Adrenal gland (tissue), 12 donors: Measurements from ENCODE around the gene VAMP1. TPM values are rescaled to one million over a fixed set of nuclear protein-coding genes. Genes with fewer than 3 reads are reported as not detected.

Source experiments
- DNase-seq, 7 donors: peaks; one replicate each; pipeline ENCODE4 v3.0.0-alpha.2; 2019 to 2020
- H3K27ac ChIP-seq, 5 donors: fragments of 200-600 bp; sonication (generic) in 4 of 5; 1 replicate in 3 of 5; 2 replicates in 2 of 5; pipeline versions ENCODE4 v1.5.1 to v1.8.0; 2016 to 2020; ENCODE audit warnings: mild to moderate bottlenecking in 1 of 5
- H3K27me3 ChIP-seq: fragments of 200-600 bp; 2 replicates; pipeline ENCODE4 v1.8.0; 2021
- H3K36me3 ChIP-seq, 2 donors: fragments of 200-600 bp; replicated peaks in 1 of 2; 1 replicate in 1 of 2; 2 replicates in 1 of 2; pipeline versions ENCODE4 v1.5.1 to v1.8.0; 2018 to 2022
- H3K4me1 ChIP-seq, 2 donors: fragments of 200-600 bp; replicated peaks in 1 of 2; 1 replicate in 1 of 2; 2 replicates in 1 of 2; pipeline versions ENCODE4 v1.5.1 to v1.8.0; 2018 to 2021
- H3K4me3 ChIP-seq, 4 donors: fragments of 200-600 bp; sonication (generic) in 3 of 4; one replicate each; pipeline ENCODE4 v1.5.1; 2016 to 2018
- H3K9me3 ChIP-seq, 3 donors: fragments of 200-600 bp; sonication (generic) in 1 of 3; replicated peaks in 1 of 3; 1 replicate in 2 of 3; 2 replicates in 1 of 3; pipeline versions ENCODE4 v1.5.1 to v1.8.0; 2016 to 2021
- POLR2A ChIP-seq, 2 donors: fragments of 450-650 bp; IDR thresholded peaks; one replicate each; pipeline ENCODE4 v1.6.1; 2017; ENCODE audit warnings: antibody characterized with exemption in 2 of 2, mild to moderate bottlenecking in 2 of 2, moderate library complexity in 1 of 2
- WGBS, 4 donors: extraction: QIAGEN DNeasy Blood & Tissue Kit in 2 of 4; methylation state at CpG; one replicate each; pipeline versions ENCODE4 v1.1.5 to v1.1.7; 2013 to 2017; 5-methylcytosine and 5-hydroxymethylcytosine counted together
- intact Hi-C, 2 donors: fragments of 100-400 bp; cut with DNase I; formaldehyde crosslinking; loops; one replicate each; pipeline versions ENCODE4 v1.14.1 to v1.15.0; 2022 to 2023
- polyA plus RNA-seq, 3 donors: library from polyadenylated mRNA; stranded (reverse); fragments of 200-250 nt in 2 of 3; fragments of 350-450 nt in 1 of 3; fragmentation: Illumina TruSeq in 1 of 3; extraction: RNeasy Lipid Tissue Mini Kit (QIAGEN cat#74804) in 1 of 3; gene quantifications; one replicate each; pipeline ENCODE4 v1.2.3, GENCODE V29; 2013 to 2014
- total RNA-seq, 9 donors: library from RNA; depleted of rRNA in 4 of 9; stranded (reverse); fragments of >200 nt in 4 of 9; fragments of 120-200 nt in 1 of 9; fragmentation: NEBNext Ultra II Directional in 1 of 9; extraction: Animal tissue kit (Norgen Biotek cat#: 25700) in 1 of 9; gene quantifications; one replicate each; pipeline versions ENCODE4 v1.1.0 to v1.2.4, GENCODE V29; 2013 to 2023
- TF ChIP-seq, protein P1 (sequence below), 6 experiments: fragments of 450-650 bp in 4 of 6; fragments of 200-600 bp in 2 of 6; sonication (generic) in 1 of 6; IDR thresholded peaks; 1 replicate in 5 of 6; 2 replicates in 1 of 6; pipeline versions ENCODE4 v1.5.1 to v1.8.0; 2016 to 2021; ENCODE audit warnings: antibody characterized with exemption in 6 of 6, mild to moderate bottlenecking in 2 of 6, moderate library complexity in 1 of 6
- donor health status: healthy with polysubstance abuse.
- donor health status: Bipolar disorder and iron deficiency.
- donor health status: DM: yes; HTN: yes; CAD: no.
- donor health status: DM: no; HTN: no; CAD: no.
- donor health status: DM: no; HTN: no; CAD: no.
- donor health status: DM: yes; HTN: yes; CAD: no.

The VAMP1 gene
- total and polyA plus RNA-seq, 12 donors = 2.8 to 26.7 (median 9.1) TPM

DNA sequence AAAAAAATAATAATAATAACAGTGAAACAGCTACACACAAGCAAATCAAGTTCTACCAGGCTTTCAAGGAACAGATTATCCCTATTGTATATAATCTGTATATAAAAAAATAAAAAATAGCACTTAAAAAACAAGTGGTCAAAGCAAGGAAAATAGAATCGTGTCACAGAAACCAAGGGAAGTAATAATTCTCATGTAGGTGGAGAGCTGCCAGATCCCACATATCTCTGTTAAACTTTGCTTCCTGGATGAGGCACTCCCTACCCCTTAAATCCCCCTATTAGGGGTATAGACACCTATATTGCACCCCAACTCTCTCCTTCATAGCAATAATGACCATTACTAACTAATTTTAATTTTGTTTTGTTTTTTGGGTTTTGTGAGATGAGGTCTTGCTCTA, 30.1 kb downstream of the VAMP1 start:
- DNase-seq = no peak
- Histone ChIP-seq H3K4me1 (no peaks in the 10 kb centered on the region), H3K4me3 (no peak overlapping the region), H3K27ac (no peak overlapping the region), H3K36me3 (no peaks in the 10 kb centered on the region), H3K9me3 (no peaks in the 10 kb centered on the region), H3K27me3 (no peaks in the 10 kb centered on the region)
- WGBS, 4 donors = 33 to 59% (median 39%) methylated on average over 1 of the region's 1 CpG
- TF ChIP-seq POLR2A (IDR thresholded peaks at IDR 0.05) = no peak
- TF ChIP-seq, protein P1, sequence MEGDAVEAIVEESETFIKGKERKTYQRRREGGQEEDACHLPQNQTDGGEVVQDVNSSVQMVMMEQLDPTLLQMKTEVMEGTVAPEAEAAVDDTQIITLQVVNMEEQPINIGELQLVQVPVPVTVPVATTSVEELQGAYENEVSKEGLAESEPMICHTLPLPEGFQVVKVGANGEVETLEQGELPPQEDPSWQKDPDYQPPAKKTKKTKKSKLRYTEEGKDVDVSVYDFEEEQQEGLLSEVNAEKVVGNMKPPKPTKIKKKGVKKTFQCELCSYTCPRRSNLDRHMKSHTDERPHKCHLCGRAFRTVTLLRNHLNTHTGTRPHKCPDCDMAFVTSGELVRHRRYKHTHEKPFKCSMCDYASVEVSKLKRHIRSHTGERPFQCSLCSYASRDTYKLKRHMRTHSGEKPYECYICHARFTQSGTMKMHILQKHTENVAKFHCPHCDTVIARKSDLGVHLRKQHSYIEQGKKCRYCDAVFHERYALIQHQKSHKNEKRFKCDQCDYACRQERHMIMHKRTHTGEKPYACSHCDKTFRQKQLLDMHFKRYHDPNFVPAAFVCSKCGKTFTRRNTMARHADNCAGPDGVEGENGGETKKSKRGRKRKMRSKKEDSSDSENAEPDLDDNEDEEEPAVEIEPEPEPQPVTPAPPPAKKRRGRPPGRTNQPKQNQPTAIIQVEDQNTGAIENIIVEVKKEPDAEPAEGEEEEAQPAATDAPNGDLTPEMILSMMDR (IDR thresholded peaks at IDR 0.05) = no peak
- intact Hi-C loops = no loop called here

DNA sequence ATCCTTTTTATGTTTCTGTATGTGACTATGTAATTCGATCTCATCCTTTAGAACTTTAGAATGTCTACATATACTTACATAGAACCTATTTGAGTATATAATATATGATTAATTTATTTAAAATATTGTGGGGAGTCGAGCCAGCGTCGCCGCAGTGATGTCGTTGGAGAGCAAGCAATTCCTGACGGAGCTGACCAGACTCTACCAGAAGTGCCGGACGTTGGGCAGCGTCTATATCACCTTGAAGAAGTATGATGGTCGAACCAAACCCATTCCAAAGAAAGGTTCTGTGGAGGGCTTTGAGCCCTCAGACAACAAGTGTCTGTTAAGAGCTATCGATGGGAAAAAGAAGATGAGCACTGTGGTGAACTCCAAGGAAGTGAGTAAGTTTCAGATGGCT, 32.1 kb downstream of the VAMP1 start:
- H3K27me3 ChIP-seq = no peaks in the 10 kb centered on the region
- H3K36me3 ChIP-seq = no peaks in the 10 kb centered on the region
- H3K9me3 ChIP-seq = no peaks in the 10 kb centered on the region
- no peak overlapping the region for H3K27ac ChIP-seq
- no peak overlapping the region for H3K4me3 ChIP-seq
- intact Hi-C loops = no loop called here
- peak in 1 of 7 donors; percentile 25 for DNase-seq
- WGBS, 4 donors = 88 to 92% (median 90%) methylated on average over 12 of the region's 12 CpGs
- TF ChIP-seq, protein P1 (IDR thresholded peaks at IDR 0.05) = no peak
- no peak for TF ChIP-seq POLR2A (IDR thresholded peaks at IDR 0.05)
- no peaks in the 10 kb centered on the region for H3K4me1 ChIP-seq

DNA sequence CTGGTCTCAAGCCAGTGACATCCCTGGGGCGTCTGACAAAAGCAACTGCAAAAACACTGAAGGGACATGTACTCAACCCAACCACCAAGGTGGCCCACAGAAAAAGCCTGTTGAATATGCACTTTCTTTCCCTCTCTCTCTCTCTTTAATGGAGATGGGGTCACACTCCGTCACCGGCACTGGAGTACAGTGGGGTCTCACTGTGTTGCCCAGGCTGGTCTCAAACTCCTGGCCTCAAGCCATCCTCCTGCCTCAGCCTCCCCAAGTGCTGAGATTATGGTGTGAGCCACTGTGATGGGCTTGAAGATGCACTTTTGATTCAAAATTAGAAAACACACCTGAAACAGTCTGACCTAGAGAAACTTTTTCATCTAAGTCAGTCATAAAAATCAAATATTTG, 32.9 kb downstream of the VAMP1 start:
- no peaks in the 10 kb centered on the region for H3K27me3 ChIP-seq
- H3K9me3 ChIP-seq = no peaks in the 10 kb centered on the region
- no peak overlapping the region for H3K27ac ChIP-seq
- no peaks in the 10 kb centered on the region for H3K4me1 ChIP-seq
- intact Hi-C loops = no loop called here
- H3K36me3 ChIP-seq = no peaks in the 10 kb centered on the region
- no peak for TF ChIP-seq POLR2A (IDR thresholded peaks at IDR 0.05)
- TF ChIP-seq, protein P1 (IDR thresholded peaks at IDR 0.05) = no peak
- 77 to 90% (median 86%) methylated on average over 3 of the region's 3 CpGs for WGBS, 4 donors
- no peak overlapping the region for H3K4me3 ChIP-seq
- DNase-seq = no peak

DNA sequence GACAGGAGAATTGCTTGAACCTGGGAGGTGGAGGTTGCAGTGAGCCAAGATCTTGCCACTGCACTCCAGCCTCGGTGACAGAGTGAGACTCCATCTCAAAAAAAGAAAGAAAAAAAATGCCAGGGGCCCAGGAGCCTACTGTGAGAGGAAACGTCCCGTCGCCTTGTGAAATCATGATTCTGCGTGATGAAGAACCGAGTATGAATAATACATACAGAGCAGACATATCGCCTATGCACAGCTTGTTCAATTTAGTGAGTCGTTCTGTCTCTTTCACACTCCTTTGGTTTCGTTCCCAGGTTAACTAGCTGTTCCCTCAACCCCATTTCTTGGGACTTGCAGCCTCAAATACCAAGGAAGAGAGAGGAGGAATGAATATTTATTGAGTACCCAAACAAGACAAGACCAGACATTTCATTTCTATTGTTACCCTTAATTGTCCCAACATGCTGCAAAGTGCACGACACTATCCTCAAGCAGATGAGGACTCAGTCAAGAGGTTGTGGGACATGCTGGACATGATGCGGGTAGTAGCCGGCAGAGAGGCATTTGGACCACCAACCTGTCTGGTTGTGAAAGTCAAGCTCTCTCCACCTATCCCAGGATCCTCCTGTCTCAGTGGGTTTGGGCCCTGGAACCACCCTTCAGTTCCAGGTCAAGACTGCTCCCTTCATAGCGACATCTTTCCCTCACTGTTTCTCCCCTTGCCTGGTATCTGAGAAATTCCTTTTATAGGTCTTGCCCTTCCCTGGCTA, 34.3 kb downstream of the VAMP1 start:
- peak in 1 of 7 donors; percentile 25 for DNase-seq
- no peak for TF ChIP-seq POLR2A (IDR thresholded peaks at IDR 0.05)
- TF ChIP-seq, protein P1 (IDR thresholded peaks at IDR 0.05) = no peak
- 75 to 89% (median 88%) methylated on average over 13 of the region's 13 CpGs for WGBS, 4 donors
- intact Hi-C loops = no loop called here
- H3K27me3 ChIP-seq = no peaks in the 10 kb centered on the region
- no peak overlapping the region for H3K4me3 ChIP-seq
- no peak overlapping the region for H3K27ac ChIP-seq
- H3K36me3 ChIP-seq = no peaks in the 10 kb centered on the region
- H3K9me3 ChIP-seq = no peaks in the 10 kb centered on the region
- peaks cover 0 to 3% of the 10 kb centered on the region in 2 donors for H3K4me1 ChIP-seq
